Smooth muscle cell (in vitro differentiated cells): ENCODE results near the gene PLXNB1. TPM values are rescaled to one million over a fixed set of nuclear protein-coding genes. Genes with fewer than 3 reads are reported as not detected.

ENCODE experiments used
- DNase-seq: peaks from one replicate; lab custom pipeline; 2025; ENCODE audit not compliant: unreplicated experiment; lab: John Stamatoyannopoulos, UW
- H2AFZ ChIP-seq: fragments of 200-600 bp; sonication (generic); 2 replicates; pipeline ENCODE4 v1.6.0; 2016; ENCODE audit warnings: antibody characterized with exemption, low read depth, mild to moderate bottlenecking
- H3F3A ChIP-seq: fragments of 200-600 bp; sonication (generic); 2 replicates; pipeline ENCODE4 v1.6.0; 2017; ENCODE audit warnings: antibody characterized with exemption, low read depth
- H3K27ac ChIP-seq: fragments of 200-600 bp; sonication (generic); 2 replicates; pipeline ENCODE4 v1.5.1; 2016; ENCODE audit warnings: low read depth, mild to moderate bottlenecking
- H3K27me3 ChIP-seq: fragments of 200-600 bp; sonication (generic); 2 replicates; pipeline ENCODE4 v1.6.1; 2016; ENCODE audit warnings: low read depth, mild to moderate bottlenecking
- H3K36me3 ChIP-seq: fragments of 200-600 bp; sonication (generic); 2 replicates; pipeline ENCODE4 v1.5.1; 2016; ENCODE audit warnings: low read depth
- H3K4me1 ChIP-seq: fragments of 200-600 bp; sonication (generic); 2 replicates; pipeline ENCODE4 v1.5.1; 2016; ENCODE audit warnings: low read depth
- H3K4me2 ChIP-seq: fragments of 200-600 bp; sonication (generic); 2 replicates; pipeline ENCODE4 v1.6.0; 2016; ENCODE audit warnings: mild to moderate bottlenecking
- H3K4me3 ChIP-seq: fragments of 200-600 bp; sonication (generic); 2 replicates; pipeline ENCODE4 v1.5.1; 2016; ENCODE audit warnings: mild to moderate bottlenecking
- H3K79me2 ChIP-seq: fragments of 200-600 bp; sonication (generic); 2 replicates; pipeline ENCODE4 v1.6.0; 2016; ENCODE audit warnings: low read depth, mild to moderate bottlenecking
- H3K9ac ChIP-seq: fragments of 200-600 bp; sonication (generic); 2 replicates; pipeline ENCODE4 v1.6.0; 2016; ENCODE audit warnings: low read depth
- H3K9me3 ChIP-seq: fragments of 200-600 bp; sonication (generic); replicated peaks from 2 replicates; pipeline ENCODE4 v1.5.1; 2016; ENCODE audit warnings: low read depth
- H4K20me1 ChIP-seq: fragments of 200-600 bp; sonication (generic); 2 replicates; pipeline ENCODE4 v1.6.0; 2016; ENCODE audit warnings: low read depth
- WGBS: methylation state at CpG from one replicate; pipeline ENCODE4 v1.1.7; 2016; ENCODE audit warnings: low lambda C conversion rate; 5-methylcytosine and 5-hydroxymethylcytosine counted together
- polyA plus RNA-seq: library from polyadenylated mRNA; unstranded; fragments of >200 nt; fragmentation: Nextera tagmentation; extraction: Ambion mirVana; gene quantifications from 2 replicates; pipeline ENCODE4 v1.2.1, GENCODE V29; 2016
- total RNA-seq: library from RNA; depleted of rRNA; stranded (reverse); fragments of >200 nt; gene quantifications from 2 replicates; pipeline ENCODE4 v1.2.3, GENCODE V29; 2014
- TF ChIP-seq, protein P1 (sequence below): fragments of 200-600 bp; sonication (generic); IDR thresholded peaks from 2 replicates; pipeline ENCODE4 v1.5.1; 2017; ENCODE audit warnings: borderline replicate concordance, mild to moderate bottlenecking, antibody characterized with exemption; ENCODE audit not compliant: insufficient read depth, poor library complexity, severe bottlenecking

The PLXNB1 gene, protein sequence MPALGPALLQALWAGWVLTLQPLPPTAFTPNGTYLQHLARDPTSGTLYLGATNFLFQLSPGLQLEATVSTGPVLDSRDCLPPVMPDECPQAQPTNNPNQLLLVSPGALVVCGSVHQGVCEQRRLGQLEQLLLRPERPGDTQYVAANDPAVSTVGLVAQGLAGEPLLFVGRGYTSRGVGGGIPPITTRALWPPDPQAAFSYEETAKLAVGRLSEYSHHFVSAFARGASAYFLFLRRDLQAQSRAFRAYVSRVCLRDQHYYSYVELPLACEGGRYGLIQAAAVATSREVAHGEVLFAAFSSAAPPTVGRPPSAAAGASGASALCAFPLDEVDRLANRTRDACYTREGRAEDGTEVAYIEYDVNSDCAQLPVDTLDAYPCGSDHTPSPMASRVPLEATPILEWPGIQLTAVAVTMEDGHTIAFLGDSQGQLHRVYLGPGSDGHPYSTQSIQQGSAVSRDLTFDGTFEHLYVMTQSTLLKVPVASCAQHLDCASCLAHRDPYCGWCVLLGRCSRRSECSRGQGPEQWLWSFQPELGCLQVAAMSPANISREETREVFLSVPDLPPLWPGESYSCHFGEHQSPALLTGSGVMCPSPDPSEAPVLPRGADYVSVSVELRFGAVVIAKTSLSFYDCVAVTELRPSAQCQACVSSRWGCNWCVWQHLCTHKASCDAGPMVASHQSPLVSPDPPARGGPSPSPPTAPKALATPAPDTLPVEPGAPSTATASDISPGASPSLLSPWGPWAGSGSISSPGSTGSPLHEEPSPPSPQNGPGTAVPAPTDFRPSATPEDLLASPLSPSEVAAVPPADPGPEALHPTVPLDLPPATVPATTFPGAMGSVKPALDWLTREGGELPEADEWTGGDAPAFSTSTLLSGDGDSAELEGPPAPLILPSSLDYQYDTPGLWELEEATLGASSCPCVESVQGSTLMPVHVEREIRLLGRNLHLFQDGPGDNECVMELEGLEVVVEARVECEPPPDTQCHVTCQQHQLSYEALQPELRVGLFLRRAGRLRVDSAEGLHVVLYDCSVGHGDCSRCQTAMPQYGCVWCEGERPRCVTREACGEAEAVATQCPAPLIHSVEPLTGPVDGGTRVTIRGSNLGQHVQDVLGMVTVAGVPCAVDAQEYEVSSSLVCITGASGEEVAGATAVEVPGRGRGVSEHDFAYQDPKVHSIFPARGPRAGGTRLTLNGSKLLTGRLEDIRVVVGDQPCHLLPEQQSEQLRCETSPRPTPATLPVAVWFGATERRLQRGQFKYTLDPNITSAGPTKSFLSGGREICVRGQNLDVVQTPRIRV (N-terminal part only)
- 24.7 and 26.9 TPM in 2 replicates for total RNA-seq
- polyA plus RNA-seq, result 15.5 and 27.5 TPM in 2 replicates

DNA sequence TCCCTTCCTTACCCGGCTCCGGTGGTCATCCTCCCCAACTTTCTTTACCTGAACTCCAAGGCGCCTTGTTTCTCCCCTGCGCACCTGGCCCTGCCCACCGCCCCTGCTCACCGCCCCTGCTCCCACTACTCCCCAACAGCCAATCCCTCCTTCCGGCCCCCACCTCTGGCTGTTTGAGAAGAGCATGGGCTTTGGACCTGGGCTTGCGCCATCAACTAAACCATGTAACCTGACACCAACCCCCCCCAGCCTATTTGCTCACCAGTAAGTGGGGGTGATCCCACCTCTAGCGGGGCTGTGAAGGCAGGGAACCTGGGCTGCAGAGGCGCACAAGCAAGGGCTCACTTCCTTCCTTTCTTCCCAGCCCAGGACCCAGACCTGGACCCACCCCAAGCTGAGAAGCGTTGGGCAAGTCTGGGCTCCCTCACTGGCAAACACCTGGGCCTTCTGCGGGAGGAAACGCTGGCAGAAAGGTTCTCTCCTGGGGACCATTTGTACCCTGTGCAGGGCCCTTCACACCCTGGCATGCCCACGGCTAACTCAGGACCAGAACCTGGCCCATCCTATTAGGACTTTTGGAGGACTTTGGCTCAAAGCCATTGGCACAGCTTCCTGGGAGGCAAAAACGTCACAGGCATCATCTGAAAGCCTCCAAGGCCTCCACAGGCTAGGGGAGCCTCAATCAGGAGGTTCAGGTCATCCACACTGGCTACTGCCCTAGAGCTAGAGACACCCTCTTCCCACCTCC lies at the start of gene PLXNB1:
PLXNB1 (minus strand) TSS at position 127 of the 748 bp plus-strand sequence. CDS start 5,475 bp downstream, outside the sequence.
- TF ChIP-seq, protein P1, sequence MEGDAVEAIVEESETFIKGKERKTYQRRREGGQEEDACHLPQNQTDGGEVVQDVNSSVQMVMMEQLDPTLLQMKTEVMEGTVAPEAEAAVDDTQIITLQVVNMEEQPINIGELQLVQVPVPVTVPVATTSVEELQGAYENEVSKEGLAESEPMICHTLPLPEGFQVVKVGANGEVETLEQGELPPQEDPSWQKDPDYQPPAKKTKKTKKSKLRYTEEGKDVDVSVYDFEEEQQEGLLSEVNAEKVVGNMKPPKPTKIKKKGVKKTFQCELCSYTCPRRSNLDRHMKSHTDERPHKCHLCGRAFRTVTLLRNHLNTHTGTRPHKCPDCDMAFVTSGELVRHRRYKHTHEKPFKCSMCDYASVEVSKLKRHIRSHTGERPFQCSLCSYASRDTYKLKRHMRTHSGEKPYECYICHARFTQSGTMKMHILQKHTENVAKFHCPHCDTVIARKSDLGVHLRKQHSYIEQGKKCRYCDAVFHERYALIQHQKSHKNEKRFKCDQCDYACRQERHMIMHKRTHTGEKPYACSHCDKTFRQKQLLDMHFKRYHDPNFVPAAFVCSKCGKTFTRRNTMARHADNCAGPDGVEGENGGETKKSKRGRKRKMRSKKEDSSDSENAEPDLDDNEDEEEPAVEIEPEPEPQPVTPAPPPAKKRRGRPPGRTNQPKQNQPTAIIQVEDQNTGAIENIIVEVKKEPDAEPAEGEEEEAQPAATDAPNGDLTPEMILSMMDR, result no peak
- peak; percentile 27 for DNase-seq

DNA sequence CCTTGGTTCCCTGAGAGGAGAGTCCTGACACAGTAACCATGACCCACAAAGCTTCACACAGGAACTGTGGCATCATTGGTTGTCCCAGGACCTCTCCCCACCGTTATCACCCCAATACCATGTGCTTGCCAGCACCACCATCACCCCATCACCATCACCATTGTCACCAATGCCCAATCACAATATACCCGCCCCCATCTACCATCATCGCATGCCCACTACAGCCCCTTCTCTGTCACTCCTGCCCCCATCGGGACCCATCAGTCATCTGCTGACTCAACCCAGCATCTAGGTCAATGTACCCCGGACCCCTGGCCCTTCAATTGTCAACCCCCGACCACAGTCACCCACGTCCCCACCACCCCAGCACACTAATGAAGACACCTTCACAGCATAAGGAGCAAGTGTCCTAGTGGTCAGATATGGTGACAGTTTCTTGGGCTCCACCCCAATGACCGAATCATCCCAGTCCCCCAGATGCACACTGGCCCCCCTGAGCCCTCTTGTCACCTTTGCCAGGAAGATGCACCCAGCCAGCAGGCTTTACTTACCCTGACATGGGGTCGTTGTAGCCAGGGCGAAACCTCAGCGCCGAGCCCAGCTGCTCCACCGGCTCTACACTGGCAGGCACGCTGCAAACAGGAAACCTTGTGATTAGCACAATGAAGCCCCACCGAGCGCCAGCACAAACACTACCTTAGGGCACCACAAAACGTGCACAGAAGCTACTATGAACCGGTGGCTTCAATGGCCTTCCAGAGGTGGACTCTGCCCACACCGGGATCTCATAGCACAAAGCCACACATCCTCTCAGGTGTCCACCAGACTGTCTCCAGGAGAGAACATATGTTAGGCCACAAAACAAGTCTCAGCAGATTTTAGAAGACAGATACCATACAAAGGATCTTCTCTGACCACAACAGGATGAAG lies 49.0 kb upstream of the PLXNB1 start:
- H3K4me2 ChIP-seq, result no peak overlapping the region
- H2AFZ ChIP-seq, result no peak overlapping the region
- no peaks in the 10 kb centered on the region for H3K9me3 ChIP-seq
- no peak overlapping the region for H3K27ac ChIP-seq
- no peaks in the 10 kb centered on the region for H3F3A ChIP-seq
- no peaks in the 10 kb centered on the region for H3K36me3 ChIP-seq
- no peaks in the 10 kb centered on the region for H4K20me1 ChIP-seq
- H3K27me3 ChIP-seq, result no peaks in the 10 kb centered on the region
- peaks cover 12% of the 10 kb centered on the region for H3K4me1 ChIP-seq
- no peak overlapping the region for H3K4me3 ChIP-seq
- DNase-seq, result no peak
- TF ChIP-seq, protein P1, result no peak
- 92% methylated on average over 19 of the region's 19 CpGs for WGBS
- no peak overlapping the region for H3K9ac ChIP-seq
- no peaks in the 10 kb centered on the region for H3K79me2 ChIP-seq

More for the DNA sequence above, at the start of gene PLXNB1:
- Histone ChIP-seq H3K27me3 (no peaks in the 10 kb centered on the region), H3K79me2 (peaks cover 22% of the 10 kb centered on the region), H3K9me3 (no peaks in the 10 kb centered on the region), H3K9ac (peak within 1 kb of the TSS; percentile 73), H3K4me3 (peak within 1 kb of the TSS; percentile 87), H2AFZ (peak within 1 kb of the TSS; percentile 66), H3F3A (peaks cover 5% of the 10 kb centered on the region), H3K4me2 (peak within 1 kb of the TSS; percentile 90), H3K36me3 (no peaks in the 10 kb centered on the region), H4K20me1 (peaks cover 30% of the 10 kb centered on the region), H3K27ac (peak within 1 kb of the TSS; percentile 2), H3K4me1 (peaks cover 15% of the 10 kb centered on the region)
- WGBS, result 15% methylated on average over 15 of the region's 15 CpGs
